ENCODE measurements around the gene TBCD. TPM values are rescaled to one million over a fixed set of nuclear protein-coding genes. Genes with fewer than 3 reads are reported as not detected.
"Not testable (repeated sequence)": the region's sequence is repeated elsewhere in the genome, so short reads cannot be mapped to it uniquely, and the experiment has no call there.

Gene TBCD
- total RNA-seq, 1 donor from 2014 or later, result 144 TPM

GRCh38 chr17:82756166-82756565 lies 4.3 kb downstream of the TBCD start:
- DNase-seq (ENCODE audit: extremely low read depth, low read depth, low spot score), result no peak

- DNase-seq (ENCODE audit: extremely low read depth, low read depth, low spot score), result no peak
Observed at GRCh38 chr17:82765371-82765770, 13.5 kb downstream of the TBCD start.

GRCh38 chr17:82767041-82767754 lies 15.3 kb downstream of the TBCD start:
- DNase-seq (ENCODE audit: extremely low read depth, low read depth, low spot score), result no peak

- no peak for DNase-seq (ENCODE audit: extremely low read depth, low read depth, low spot score)
Observed at GRCh38 chr17:82769041-82769440, 17.2 kb downstream of the TBCD start.

GRCh38 chr17:82772026-82772425 lies 20.2 kb downstream of the TBCD start:
- DNase-seq (ENCODE audit: extremely low read depth, low read depth, low spot score), result no peak

- DNase-seq (ENCODE audit: extremely low read depth, low read depth, low spot score), result not testable (repeated sequence)
Observed at GRCh38 chr17:82774456-82774855, 22.6 kb downstream of the TBCD start.

- no peak for DNase-seq (ENCODE audit: extremely low read depth, low read depth, low spot score)
Observed at GRCh38 chr17:82775001-82775823, 23.3 kb downstream of the TBCD start.

- DNase-seq (ENCODE audit: extremely low read depth, low read depth, low spot score), result no peak
Observed at GRCh38 chr17:82776454-82776853, 24.6 kb downstream of the TBCD start.

GRCh38 chr17:82777778-82778375 lies 26.0 kb downstream of the TBCD start:
- not testable (repeated sequence) for DNase-seq (ENCODE audit: extremely low read depth, low read depth, low spot score)

GRCh38 chr17:82779541-82779940 lies 27.7 kb downstream of the TBCD start:
- no peak for DNase-seq (ENCODE audit: extremely low read depth, low read depth, low spot score)

- no peak for DNase-seq (ENCODE audit: extremely low read depth, low read depth, low spot score)
Observed at GRCh38 chr17:82780195-82780594, 28.3 kb downstream of the TBCD start.

GRCh38 chr17:82780971-82781893 lies 29.4 kb downstream of the TBCD start:
- DNase-seq (ENCODE audit: extremely low read depth, low read depth, low spot score), result no peak

- peak; percentile 37 for DNase-seq (ENCODE audit: extremely low read depth, low read depth, low spot score)
Observed at GRCh38 chr17:82781894-82782274, 30.0 kb downstream of the TBCD start.

- no peak for DNase-seq (ENCODE audit: extremely low read depth, low read depth, low spot score)
Observed at GRCh38 chr17:82782657-82783207, 30.9 kb downstream of the TBCD start.

- DNase-seq (ENCODE audit: extremely low read depth, low read depth, low spot score), result no peak
Observed at GRCh38 chr17:82783498-82783897, 31.6 kb downstream of the TBCD start.

- not testable (repeated sequence) for DNase-seq (ENCODE audit: extremely low read depth, low read depth, low spot score)
Observed at GRCh38 chr17:82785581-82785980, 33.7 kb downstream of the TBCD start.

- no peak for DNase-seq (ENCODE audit: extremely low read depth, low read depth, low spot score)
Observed at GRCh38 chr17:82786427-82786826, 34.6 kb downstream of the TBCD start.

GRCh38 chr17:82787081-82787848 lies 35.4 kb downstream of the TBCD start:
- no peak for DNase-seq (ENCODE audit: extremely low read depth, low read depth, low spot score)

GRCh38 chr17:82788206-82789001 lies 36.5 kb downstream of the TBCD start:
- DNase-seq (ENCODE audit: extremely low read depth, low read depth, low spot score), result no peak

All from glomerular endothelial cell (primary cell).